HT1080 (cell line): ENCODE data around the gene PRSS12. TPM values are rescaled to one million over a fixed set of nuclear protein-coding genes. Genes with fewer than 3 reads are reported as not detected.
"Not testable (repeated sequence)": the region's sequence is repeated elsewhere in the genome, so short reads cannot be mapped to it uniquely, and the experiment has no call there.

Experiments used
- DNase-seq: peaks from one replicate; pipeline ENCODE4 v3.0.0-alpha.2; 2015; ENCODE audit warnings: low read depth
- polyA plus RNA-seq, 2 experiments: library from polyadenylated mRNA; depleted of rRNA; stranded (reverse); fragments of >200 nt; gene quantifications; 2 replicates each; pipeline ENCODE4 v1.2.3, GENCODE V29; 2015
- total RNA-seq: library from RNA; depleted of rRNA; stranded (reverse); fragments of >200 nt; shearing (Covaris generic); gene quantifications from 2 replicates; pipeline ENCODE4 v1.2.3, GENCODE V29; 2014; rRNA removed

PRSS12 gene, protein sequence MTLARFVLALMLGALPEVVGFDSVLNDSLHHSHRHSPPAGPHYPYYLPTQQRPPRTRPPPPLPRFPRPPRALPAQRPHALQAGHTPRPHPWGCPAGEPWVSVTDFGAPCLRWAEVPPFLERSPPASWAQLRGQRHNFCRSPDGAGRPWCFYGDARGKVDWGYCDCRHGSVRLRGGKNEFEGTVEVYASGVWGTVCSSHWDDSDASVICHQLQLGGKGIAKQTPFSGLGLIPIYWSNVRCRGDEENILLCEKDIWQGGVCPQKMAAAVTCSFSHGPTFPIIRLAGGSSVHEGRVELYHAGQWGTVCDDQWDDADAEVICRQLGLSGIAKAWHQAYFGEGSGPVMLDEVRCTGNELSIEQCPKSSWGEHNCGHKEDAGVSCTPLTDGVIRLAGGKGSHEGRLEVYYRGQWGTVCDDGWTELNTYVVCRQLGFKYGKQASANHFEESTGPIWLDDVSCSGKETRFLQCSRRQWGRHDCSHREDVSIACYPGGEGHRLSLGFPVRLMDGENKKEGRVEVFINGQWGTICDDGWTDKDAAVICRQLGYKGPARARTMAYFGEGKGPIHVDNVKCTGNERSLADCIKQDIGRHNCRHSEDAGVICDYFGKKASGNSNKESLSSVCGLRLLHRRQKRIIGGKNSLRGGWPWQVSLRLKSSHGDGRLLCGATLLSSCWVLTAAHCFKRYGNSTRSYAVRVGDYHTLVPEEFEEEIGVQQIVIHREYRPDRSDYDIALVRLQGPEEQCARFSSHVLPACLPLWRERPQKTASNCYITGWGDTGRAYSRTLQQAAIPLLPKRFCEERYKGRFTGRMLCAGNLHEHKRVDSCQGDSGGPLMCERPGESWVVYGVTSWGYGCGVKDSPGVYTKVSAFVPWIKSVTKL
- 0.07 and 0.56 TPM in 2 replicates for total RNA-seq
- polyA plus RNA-seq (2015; cell fraction: cytosol; rRNA removed): 5.5 and 5.7 TPM in 2 replicates
- 6.0 and 7.5 TPM in 2 replicates for polyA plus RNA-seq (2015; cell fraction: nucleus; rRNA removed)

DNA sequence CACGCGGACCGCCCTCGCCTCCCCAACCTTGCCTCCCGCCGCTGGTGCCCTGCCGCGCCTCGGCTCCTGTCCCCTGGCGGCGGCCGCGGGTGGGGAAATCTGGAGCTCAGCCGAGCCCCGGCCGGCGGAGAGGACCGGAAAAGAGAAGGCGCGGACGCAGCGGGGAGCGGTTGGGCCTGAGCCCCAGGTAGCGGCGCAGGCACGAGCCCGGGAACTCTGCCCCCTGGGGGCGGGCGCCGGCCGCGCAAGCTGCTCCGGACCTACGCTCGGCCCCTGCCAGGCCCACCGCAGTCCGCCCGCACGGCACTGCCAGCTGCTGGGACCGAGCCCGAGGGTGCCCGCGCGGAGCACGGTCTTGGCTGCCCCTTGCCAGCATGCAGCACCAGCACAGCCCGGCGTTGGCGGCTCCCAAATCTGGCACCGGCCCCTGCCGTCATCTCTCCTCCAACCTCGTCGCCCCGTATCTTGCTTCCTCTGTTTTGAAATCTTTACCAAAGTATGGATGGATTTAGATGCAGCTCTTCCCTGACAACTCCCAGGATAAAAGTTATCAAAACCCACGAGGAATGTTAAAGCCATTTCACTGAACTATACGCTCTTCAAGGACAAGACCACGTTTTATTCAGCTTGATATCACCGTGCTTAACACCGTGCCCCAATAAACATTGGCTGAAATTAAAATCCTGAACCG lies at the start of gene PRSS12:
Gene PRSS12 (minus strand): TSS at position 161 of the 691 bp plus-strand sequence. CDS start 283 bp downstream, outside the sequence.
- DNase-seq: no peak

DNA sequence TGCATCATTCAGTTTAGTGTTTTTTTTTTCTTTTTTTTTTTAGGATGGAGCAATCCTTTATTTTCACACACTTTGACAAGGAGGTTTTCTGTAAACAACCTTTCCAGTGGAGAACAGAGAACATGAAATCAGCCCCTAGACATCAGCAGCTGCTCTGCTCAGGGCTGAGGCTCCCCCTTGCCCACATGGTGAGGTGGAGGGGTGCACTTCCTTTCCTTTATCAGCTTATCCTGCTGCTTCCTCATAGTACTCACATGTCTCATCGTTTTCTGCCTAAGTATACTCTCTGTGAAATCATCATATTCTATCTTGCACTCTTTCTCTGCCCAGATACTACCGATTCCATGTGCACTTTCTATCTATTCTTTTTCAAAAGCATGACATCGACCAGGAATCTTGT lies 47.6 kb upstream of the PRSS12 start:
- no peak for DNase-seq

DNA sequence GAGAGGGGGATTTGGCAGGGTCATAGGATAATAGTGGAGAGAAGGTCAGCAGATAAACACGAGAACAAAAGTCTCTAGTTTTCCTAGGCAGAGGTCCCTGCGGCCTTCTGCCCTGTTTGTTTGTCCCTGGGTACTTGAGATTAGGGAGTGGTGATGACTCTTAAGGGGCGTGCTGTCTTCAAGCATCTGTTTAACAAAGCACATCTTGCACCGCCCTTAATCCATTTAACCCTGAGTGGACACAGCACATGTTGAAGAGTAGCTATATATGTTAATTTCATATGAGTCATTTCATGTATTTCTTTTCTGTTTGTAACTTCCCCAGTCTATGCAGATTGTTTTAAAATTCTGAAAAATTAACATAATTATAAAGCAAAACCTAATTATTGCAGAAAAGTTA lies 47.1 kb upstream of the PRSS12 start:
- not testable (repeated sequence) for DNase-seq

DNA sequence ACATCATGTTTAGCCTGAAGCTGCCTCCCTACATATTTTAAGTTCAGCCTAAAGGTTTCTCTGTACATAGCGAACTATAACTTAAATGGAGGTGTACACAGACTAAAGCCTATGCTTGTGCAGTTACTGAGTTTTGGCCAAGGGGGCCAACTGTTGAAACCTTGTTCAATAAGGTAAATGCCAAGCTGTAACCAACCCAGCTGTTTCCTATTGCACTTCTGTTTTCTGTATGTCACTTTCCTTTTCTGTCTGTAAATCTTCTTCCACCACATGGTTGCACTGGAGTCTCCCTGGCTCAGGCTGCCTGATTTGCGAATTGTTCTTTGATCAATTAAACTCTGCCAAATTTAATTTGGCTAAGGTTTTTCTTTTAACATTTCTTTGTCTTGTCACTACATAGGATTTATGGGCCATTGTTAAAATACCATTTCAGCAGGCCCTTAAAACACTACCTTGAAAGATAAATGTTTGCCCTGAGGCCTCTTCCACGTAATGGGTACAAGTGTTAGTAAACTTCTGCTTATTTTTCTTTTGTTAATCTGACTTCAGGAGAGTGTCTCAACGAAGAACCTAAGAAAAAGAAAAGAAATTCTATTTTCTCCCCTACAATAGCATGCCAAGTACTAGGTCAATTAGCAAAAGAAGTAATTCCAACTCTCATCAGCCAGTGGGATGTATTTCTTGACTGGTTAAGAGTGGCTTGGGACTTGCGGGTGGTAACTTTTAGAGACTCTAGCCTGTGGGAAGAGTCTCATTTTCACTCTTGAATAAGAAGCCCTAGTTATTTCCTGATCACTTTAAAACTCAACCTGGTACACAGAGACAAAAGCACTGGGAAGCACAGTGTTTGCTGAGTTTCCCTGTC lies 45.7 kb upstream of the PRSS12 start:
- DNase-seq: no peak

DNA sequence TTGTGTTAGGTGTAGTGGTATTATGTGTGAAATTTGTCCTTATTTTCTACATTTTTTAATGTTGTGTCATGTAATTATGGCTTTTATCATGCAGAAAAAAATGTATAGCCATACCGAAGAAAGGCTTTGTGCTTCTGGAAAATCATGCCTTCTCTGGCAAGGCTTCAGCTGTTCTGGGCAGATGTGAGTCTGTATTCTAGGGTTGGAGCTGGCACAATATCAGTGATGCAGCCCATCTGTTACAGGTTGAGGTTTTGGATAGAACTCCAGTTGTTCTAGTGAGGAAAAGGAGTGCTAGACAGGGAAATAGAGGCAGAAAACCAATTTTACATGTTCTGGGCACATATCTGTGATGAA lies 44.8 kb upstream of the PRSS12 start:
- no peak for DNase-seq

DNA sequence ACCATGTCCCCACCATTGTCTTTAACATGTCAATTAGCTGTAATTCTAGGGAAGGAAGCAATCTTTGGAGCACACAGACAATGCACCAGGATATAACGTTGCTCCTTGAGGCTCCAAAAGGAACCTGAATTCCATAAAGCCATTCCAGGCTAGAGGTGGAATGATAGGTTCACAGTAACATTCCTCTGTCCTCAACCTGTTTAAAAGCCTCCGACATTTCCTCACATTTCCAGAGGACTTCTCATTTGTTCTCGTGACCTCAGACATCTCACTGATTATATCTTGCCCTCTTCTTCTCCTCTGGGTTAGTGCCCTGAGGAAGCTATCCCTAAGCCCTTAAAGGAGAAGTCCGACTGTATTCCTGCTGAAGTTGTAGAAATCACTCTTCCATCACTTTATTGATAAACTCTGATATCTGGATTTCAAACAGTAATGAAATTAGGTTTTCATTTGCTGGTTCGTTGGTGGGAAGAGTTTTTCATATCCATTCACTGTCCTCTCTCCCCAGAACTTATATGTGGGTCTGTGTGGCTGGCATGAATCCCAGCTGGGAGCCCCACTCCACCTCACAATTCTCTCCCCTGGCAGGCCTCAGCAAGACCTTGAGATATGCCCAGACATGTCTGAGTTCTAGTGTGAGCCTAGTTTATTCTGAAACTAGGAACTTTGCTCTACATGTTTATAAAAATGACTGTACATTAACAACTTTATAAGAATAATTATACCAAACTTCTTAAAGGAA lies 44.2 kb upstream of the PRSS12 start:
- no peak for DNase-seq

DNA sequence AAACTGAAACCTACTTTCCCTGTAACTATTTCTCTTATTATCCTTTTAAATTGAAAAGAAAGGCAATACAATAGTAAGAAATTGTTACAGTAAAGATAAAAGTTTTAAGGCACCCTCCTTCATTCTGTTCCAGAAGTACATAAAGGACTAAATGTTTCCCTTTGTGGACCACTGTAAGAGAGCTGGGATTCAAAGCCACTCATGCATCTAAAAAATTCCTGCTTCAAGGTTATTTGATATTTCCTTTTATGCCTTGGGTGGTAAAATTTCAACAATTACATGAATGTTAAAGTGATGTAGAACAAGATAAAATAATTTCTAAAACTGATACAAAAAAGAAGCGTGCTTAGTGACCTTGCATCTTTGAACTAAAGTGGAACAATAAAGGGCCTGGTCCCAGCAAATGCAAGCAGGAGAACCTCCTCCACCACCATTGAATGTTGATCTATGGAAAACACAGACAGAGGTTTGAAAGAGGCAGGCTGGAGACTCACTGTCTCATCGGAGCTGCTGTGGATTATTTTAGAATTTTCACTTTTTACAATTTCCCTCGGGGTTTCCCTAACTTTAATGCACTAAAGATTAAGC lies 42.3 kb upstream of the PRSS12 start:
- DNase-seq: no peak

DNA sequence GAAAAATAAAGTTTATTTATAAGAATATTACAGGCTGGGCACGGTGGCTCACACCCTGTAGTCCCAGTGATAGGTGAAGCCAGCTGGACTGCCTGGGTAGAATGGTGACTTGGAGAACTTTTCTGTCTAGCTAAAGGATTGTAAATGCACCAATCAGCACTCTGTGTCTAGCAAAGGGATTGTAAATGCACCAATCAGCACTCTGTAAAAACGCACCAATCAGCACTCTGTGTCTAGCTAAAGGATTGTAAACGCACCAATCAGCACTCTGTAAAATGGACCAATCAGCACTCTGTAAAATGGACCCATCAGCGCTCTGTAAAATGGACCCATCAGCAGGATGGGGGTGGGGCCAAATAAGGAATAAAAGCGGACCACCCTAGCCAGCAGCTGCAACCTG lies 39.7 kb upstream of the PRSS12 start:
- not testable (repeated sequence) for DNase-seq

DNA sequence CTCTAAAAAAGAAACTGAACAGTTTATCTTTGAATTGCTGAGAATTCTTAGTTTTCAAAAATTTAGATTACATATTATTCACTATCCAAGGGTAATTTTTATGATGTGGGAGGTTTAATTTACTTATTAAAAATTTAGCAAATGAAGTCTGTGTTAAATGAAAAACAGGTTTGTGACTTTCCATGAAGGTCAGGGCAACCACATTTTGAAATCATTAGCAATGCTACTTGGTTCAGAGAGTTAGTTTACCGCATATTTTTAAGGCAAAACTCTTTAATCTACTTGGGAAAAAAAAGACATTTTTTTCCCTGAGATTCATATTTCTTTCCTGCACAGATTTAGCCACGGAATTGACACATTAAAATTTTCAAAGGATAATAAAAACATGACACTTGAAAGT lies 37.3 kb upstream of the PRSS12 start:
- DNase-seq: no peak

DNA sequence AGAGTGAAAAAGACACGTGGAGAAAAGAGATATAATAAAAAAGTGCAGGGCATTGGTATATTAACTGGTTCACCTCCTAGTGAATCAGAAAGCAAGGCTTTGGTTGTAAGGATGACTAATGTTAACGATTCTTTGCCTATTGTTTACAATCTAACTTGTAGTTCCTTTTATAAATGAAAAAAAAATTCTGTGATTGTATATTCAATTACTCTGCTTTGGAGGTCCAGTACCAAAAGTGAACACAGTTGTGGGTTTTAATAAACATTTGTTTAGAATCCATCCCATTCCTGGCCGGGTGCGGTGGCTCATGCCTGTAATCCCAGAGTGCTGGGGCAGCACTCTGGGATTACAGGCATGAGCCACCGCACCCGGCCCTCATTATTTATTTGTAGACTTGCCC lies 36.9 kb upstream of the PRSS12 start:
- no peak for DNase-seq

DNA sequence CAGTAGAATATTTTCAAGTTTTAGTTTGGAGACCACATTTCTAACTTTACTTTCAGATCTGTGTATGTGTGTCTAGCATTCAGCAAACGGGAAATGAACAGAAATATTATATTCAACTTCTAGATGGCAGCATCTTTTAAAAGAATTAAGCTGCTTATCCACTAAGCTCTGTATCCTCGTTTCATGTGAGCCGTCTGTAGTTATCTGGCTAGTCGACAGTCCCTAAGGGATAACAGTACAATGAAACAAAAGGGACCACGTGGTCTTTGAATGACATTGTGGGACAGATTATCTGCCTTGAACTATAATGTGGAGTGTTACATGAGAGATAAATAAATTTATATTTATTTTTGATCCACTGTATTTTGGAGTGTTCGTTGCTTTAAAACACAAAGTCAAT lies 35.8 kb upstream of the PRSS12 start:
- DNase-seq: no peak

DNA sequence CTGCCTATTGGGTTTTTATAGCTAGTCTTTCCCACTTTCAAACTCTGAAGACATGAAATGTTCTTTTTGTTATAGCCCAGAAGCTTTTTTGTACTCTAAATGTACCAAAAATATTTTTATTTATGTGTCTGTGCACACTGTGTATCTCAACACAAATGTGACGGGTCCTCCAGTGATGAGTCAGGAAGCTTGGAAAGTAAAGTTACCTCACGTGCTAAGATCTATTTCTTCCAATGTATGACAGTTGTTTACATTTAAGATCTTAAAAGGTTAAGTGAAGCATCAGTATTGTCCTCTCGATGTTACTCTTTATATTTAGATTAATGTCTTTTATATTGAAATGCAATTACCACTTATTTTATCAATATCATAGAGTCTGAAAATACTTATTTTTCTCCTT lies 29.1 kb upstream of the PRSS12 start:
- no peak for DNase-seq

DNA sequence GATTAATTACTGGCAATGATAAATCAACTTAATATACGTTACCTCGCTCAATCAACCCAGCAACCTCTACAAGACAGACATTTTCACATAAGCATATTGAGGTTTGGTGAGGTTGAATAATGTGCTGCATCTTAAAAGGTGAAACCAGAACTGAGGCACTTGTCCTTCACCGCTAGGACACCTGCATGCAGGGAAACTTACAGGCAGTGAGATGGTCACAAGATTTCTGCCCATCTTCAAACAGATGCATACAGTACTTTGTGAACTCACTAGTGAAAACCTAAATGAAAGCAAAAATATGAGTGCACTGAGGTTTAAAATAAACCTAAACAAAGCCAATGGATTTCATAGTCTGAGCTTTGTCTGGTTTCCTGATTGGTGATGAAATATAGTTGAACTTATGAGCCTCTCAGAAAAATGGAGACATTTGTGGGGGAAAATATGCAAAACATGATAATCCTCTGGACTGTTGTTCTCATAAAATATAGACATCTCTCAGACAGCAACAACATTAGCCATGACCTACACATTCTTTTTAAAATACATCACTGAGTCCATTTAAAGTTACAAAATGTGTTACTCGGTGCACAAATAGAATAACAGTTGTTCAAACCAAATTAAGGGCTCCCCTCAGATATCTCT lies 20.9 kb upstream of the PRSS12 start:
- no peak for DNase-seq

DNA sequence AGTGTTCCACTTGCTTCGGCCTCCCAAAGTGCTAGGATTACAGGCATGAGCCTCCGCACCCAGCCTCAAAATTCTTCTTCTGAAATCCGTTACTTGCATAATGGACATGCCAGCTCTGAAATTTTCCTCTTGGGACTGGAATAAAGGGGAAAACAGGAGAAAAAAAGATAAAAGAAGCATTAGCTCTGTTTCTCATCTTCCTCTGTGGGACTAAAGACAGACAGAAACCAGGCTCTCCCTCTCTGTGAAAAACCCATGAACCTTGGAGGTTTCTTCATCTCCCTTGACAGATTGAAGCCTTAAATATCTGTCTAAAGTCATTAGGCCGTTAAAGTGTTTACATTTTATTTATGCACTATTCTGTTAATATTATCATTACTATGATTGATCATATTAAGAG lies 19.4 kb upstream of the PRSS12 start:
- no peak for DNase-seq

DNA sequence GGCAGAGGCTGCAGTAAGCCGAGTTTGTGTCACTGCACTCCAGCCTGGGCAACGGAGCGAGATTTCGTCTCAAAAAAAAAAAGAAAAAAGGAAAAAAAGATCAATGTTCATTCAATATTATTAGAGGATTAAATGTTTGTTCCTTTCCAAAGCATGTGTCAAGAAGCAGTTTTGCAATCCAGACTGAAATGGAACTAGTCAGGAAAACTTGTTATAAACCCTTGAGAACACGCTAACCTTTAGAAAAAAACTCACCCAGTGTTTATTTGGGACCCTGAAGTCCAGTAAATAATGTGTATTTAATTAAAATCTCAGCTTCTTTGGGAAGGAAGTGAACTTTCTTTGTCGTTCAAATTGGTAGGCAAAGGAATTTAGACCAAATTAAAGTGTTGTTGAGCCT lies 16.4 kb upstream of the PRSS12 start:
- no peak for DNase-seq

DNA sequence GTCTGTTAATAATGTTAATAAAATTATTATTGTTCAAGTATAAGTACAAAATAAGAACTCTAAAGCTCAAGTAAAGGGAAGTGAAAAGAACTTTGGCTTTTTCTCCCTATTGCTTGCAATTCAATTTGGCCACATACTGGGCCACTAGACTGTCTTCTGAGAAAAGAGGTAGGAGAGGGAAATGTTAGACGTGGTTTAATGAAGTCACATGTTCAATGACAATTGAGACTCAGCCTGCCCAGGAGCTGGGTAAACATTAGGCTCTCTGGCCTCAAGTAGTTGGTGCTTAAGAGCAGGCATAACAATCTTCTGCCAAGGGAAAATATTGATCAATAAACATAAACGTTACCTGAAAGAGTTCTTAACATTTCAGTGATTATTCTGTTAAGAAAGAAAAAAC lies 15.1 kb upstream of the PRSS12 start:
- DNase-seq: no peak

DNA sequence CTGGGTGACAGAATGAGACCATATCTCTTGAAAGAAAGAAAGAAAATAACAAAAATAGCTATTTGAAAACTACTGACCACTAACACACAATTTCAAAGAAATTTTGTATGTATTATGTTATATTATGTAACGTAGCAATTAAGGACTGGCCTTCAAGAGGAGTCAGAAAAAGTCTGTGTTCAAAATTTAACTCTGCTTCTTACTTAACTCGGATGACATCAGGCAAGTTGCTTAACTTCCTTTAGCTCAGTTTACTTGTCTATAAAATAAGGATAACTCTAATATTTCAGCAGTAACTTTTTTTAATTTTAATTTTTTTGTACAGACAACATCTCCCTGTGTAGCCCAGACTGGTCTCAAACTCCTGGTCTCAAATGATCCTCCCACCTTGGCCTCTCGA lies 14.6 kb upstream of the PRSS12 start:
- no peak for DNase-seq

DNA sequence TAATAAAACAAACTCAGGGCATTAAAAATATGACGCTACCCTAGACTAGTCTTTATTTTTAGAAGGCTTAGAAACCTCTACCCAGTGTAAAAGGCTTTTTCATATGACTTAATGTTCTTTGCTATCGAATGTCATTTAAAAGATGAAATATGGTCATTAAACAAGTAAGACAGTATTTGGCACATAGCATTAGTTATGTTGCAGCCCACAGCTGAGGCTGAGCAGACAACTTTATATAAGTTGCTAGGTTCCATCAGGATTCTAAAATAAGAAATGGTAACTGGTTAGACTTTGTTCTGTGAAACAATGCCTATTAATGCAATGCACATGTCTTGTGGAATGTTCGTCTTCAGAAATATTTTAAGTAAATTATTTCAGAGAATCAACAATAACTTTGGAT lies 10.4 kb upstream of the PRSS12 start:
- no peak for DNase-seq

DNA sequence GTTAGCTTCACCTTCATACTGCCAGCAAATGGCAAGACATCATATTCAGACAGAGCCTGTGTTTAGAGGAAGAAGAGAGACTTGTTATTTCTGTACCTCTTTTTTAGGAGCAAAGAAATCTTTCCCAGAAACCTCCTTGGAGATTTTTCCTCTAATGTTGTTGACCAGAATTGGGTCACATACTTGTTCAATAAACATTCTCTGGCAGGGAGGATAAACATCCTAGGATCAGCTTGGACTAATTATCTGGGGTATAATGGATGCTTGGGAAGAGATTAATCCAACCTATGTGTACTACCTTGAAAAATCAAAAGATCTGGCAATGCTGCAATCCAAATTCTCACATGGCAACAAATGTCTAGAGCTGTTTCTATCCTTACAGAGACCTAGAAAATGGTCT lies 8.4 kb upstream of the PRSS12 start:
- DNase-seq: no peak
